GM21786 (cell line): Measurements from ENCODE around the gene GSTA5.
A peak's percentile ranks its signal among the peaks of the same experiment; 100 is the strongest.
"Not testable (repeated sequence)": the region's sequence is repeated elsewhere in the genome, so short reads cannot be mapped to it uniquely, and the experiment has no call there.

Source experiments
- ATAC-seq: cut with Tn5 transposase; IDR thresholded peaks from one replicate; pipeline ENCODE4 v1.9.1; 2021; ENCODE audit not compliant: unreplicated experiment

GSTA5 gene

GRCh38 chr6:52839124-52840055 is 1.2 kb downstream of the GSTA5 start:
- ATAC-seq = peak; percentile 86

GRCh38 chr6:52834481-52834880 is 6.1 kb downstream of the GSTA5 start:
- ATAC-seq = no peak

- ATAC-seq = not testable (repeated sequence)
Observed at GRCh38 chr6:52830869-52831268, 9.7 kb downstream of the GSTA5 start.

GRCh38 chr6:52829046-52829817 is 11.4 kb downstream of the GSTA5 start:
- no peak for ATAC-seq

- not testable (repeated sequence) for ATAC-seq
Observed at GRCh38 chr6:52828621-52829020, 12.0 kb downstream of the GSTA5 start.

- not testable (repeated sequence) for ATAC-seq
Observed at GRCh38 chr6:52827073-52827783, 13.4 kb downstream of the GSTA5 start.

GRCh38 chr6:52826513-52826912 is 14.1 kb downstream of the GSTA5 start:
- no peak for ATAC-seq

GRCh38 chr6:52825900-52826459 is 14.6 kb downstream of the GSTA5 start:
- ATAC-seq = not testable (repeated sequence)

- not testable (repeated sequence) for ATAC-seq
Observed at GRCh38 chr6:52825270-52825793, 15.3 kb downstream of the GSTA5 start.

- no peak for ATAC-seq
Observed at GRCh38 chr6:52821842-52822241, 18.8 kb downstream of the GSTA5 start.

GRCh38 chr6:52820198-52820597 is 20.4 kb downstream of the GSTA5 start:
- ATAC-seq = no peak

GRCh38 chr6:52815167-52816092 is 25.2 kb downstream of the GSTA5 start:
- peak; percentile 88 for ATAC-seq

- ATAC-seq = not testable (repeated sequence)
Observed at GRCh38 chr6:52814545-52814944, 26.1 kb downstream of the GSTA5 start.

GRCh38 chr6:52809777-52810176 is 30.8 kb downstream of the GSTA5 start:
- not testable (repeated sequence) for ATAC-seq

GRCh38 chr6:52808660-52809059 is 32.0 kb downstream of the GSTA5 start:
- ATAC-seq = no peak

- not testable (repeated sequence) for ATAC-seq
Observed at GRCh38 chr6:52803668-52804255, 36.9 kb downstream of the GSTA5 start, which contains the start of gene GSTA1. Gene GSTA1, minus strand, starts transcription at chr6:52803816. Its CDS starts 4,549 bp downstream, at chr6:52799267.

GRCh38 chr6:52802806-52803205 is 37.8 kb downstream of the GSTA5 start:
- no peak for ATAC-seq

GRCh38 chr6:52801188-52801841 is 39.3 kb downstream of the GSTA5 start:
- no peak for ATAC-seq
